DLD1 (cell line): ENCODE measurements around the gene TTC27.

Source experiments
- in situ Hi-C: cut with HindIII; loops from 2 replicates; pipeline ENCODE4 v1.10.0; 2017; ENCODE audit warnings: low sequenced_read_pairs

Gene TTC27

GRCh38 chr2:32802877-32803276, 175.0 kb downstream of the TTC27 start:
- in situ Hi-C loops: no loop called here

GRCh38 chr2:32804205-32804604, 176.4 kb downstream of the TTC27 start:
- in situ Hi-C loops: no loop called here

- in situ Hi-C loops: no loop called here
These were observed 177.6 kb downstream of the TTC27 start for GRCh38 chr2:32805104-32806095.

DNA sequence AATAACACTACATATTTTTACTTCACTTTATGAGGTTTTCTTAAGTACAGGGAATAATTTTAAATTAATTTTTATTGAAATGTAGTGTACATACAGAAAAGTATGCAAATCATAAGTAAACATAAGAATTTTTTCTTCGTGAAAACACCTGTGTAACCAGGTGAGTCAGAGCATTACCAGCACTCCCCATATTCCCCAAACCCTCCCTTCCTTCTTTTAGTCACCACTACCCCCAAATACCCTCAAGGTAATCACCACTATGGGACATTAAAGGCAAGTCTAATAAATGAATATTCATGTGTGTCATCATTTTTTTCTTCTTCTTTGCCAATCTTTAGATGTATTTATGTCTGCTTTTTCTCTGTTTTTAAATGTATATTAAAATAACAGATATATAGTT, 179.0 kb downstream of the TTC27 start:
- in situ Hi-C loops: no loop called here

- in situ Hi-C loops: no loop called here
These were observed 179.8 kb downstream of the TTC27 start for GRCh38 chr2:32807662-32808061.

- in situ Hi-C loops: no loop called here
These were observed 183.2 kb downstream of the TTC27 start for GRCh38 chr2:32810909-32811495.

- in situ Hi-C loops: no loop called here
These were observed 183.8 kb downstream of the TTC27 start for GRCh38 chr2:32811696-32812095.

DNA sequence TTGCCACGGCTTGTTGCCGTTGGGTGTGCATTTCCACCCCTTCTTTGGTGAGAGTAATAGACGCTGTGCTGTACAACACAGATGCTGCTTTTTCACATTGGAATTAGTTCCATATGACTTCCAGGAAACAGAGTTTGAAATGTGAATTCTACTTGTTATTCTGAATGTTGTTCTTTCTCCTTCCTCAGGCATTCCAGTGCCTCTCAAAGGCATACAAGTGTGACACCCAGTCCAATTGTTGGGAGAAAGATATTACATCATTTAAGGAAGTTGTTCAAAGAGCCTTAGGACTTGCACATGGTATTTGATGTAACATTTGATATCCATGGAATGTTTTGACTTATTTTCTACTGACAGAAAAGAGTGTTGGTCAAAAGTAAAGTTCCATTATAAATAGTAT, 184.5 kb downstream of the TTC27 start:
- in situ Hi-C loops: no loop called here

DNA sequence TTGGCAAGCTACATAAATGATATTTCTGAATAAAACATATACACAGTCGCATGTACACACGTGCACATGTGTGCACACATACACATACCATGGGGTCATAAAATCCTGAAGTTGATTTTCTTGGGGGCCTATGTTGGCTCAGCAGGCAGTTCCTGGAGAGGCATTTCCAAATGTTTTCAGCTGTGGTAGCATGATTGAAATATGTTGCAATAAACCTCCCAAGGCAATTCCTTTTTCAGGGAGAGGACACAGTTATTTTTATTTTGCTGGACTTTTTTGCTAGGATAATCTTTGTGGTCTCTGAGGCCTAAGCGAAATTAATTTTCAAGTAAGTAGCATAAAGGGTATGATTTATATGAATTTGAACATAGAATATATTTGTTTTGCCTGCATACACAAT, 192.2 kb downstream of the TTC27 start:
- in situ Hi-C loops: no loop called here

DNA sequence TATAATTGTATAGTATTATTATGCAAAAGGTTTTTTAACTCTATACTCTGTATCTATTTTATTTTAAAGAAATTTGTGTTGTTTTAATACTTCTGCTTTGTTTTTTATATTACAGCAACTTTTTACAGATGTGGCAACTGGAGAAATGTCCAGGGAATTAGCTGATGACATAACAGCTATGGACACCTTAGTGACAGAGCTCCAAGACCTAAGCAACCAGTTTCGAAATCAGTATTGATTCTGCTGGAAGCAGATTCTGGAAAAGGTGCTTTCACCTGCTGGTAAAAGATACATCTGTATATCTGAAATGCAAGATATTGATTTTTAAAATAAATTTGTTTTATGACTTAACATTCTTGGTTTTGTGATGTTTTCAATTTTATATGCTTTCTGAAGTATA, 192.9 kb downstream of the TTC27 start:
- in situ Hi-C loops: no loop called here

DNA sequence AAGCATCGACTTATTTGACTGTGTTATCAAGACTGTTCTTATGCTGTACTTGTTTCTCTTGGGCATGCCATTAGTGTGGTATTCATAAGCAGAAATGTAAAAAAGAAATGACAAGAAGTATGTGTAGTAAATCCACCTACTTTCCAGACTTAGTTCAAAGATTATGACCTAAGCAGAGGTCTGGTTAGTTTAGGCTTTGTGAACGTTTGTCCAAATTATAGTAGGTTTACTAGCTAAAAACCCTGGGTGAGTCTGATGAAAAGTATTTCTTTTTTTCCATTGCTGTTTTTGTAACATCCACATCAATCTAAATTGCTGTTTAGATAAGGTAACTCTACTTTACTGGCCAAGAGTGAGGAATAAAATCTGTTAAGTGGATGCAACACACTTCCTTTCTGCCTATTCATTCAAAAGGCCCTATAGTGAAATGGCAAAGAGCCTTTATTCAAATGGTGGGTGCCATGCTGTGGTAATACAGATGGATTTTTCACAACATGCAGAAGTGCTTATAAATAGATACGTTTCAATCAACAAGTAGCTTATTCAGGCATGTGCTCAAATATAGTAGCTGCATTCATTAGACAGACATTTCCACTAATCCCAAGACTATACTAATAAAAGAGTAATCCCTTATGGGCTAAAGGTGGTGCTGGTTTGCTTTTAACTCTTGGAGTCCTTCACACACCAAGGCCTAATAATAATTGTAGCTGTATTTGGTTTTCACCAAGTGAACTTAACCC, 196.4 kb downstream of the TTC27 start:
- in situ Hi-C loops: no loop called here

DNA sequence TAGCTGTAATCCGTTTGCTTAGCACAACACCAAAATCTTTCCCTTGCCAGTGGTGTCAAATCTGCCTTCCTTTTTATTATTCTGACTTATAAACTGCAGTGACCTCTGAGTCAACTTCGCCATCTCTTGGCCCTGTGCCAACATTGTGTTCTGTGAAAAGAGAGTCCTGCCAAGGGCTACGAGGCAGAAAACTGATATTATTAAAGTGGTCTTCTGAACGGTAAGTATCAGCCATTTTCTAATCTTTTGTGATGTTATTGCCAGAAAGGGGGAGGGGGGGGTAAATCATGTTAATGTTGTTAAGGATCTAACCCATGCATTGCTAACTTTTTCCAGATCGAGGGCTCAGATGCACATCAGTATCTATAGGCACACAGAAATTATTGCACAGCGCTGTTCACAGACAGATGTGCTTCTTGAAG, 197.5 kb downstream of the TTC27 start:
- in situ Hi-C loops: no loop called here

DNA sequence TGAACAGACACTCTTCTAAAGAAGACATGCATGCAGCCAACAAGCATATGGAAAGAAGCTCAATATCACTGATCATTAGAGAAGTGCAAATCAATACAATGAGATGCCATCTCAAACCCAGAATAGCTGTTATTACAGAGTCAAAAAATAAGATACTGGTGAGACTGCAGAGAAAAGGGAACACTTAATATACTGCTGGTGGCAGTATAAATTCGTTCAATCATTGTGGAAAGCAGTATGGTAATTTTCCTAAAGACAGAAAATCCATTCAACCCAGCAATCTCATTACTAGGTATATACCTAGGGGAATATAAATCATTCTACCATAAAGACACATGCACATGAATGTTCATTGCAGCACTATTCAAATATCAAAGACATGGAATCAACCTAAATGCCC, 202.3 kb downstream of the TTC27 start:
- in situ Hi-C loops: no loop called here

- in situ Hi-C loops: no loop called here
These were observed 205.0 kb downstream of the TTC27 start for GRCh38 chr2:32832821-32833220.

DNA sequence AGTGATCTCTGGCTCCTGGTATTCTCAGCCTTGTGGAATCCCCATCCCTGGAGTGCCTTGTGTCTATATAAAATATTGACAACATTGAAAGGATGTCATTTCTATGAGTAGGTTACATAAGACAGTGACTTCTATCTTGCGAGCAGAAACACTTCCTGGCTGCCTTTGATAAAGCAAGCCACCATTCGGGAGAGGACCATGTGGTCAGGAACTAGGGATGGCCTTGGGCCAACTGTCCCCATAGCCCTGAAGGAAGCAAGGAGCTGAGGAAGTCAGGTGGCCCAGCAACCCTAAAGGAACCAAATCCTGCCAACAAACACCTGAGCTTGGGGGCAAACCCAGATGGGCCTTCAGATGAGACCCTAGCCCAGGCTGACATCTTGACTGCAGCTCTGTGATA, 205.9 kb downstream of the TTC27 start:
- in situ Hi-C loops: no loop called here

DNA sequence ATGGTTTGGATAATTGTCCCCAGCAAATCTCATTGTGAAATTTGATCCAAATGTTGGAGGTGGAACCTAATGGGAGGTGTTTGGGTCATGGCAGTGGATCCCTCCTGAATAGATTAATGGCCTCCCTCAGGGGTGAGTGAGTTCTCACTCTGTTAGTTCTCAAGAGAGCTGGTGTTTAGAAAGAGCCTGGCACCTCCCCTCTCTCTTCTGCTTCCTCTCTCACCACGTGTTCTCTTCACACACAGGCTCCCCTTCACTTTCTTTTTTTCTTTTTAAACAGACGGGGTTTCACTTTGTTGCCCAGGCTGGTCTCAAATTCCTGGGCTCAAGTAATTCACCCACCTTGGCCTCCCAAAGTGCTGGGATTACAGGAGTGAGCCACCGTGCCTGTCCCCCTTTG, 207.3 kb downstream of the TTC27 start:
- in situ Hi-C loops: no loop called here

DNA sequence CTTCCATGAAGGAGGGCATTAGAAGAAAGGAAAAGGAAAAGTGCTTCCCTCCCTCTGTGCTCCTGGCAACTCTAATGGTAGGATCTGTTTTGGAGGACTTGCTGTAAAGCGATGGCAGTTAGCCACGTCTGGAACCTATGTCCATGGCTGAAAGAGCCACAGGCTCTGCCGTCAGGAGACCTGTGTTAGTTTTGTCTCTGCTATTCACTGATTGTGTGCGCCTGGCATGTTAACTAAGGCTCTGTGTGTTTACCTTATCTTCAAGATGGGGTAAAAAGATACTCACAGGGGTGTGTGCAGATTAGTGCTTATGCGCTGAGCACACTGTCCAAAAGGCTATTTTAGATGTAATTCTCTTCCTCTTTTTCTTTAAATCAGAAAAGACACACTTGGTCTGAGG, 209.1 kb downstream of the TTC27 start:
- in situ Hi-C loops: no loop called here

DNA sequence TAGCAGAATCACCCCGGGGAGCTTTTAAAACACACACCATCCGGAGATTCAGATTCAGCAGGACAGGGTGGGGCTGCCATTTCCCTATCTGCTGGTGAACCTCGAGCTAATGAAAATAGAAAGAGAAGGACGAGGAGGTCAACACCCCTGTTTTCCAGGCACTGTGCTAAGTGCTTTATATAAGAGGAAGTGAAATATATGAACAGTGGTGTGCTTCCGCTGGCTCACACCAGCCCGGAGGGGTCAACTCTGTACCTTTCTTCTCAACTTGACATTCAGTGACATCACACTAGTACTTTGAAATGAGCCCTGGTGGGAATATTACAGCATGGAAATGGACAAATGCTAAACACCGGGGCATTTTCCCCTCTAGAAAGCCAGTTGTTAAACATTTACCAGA, 210.6 kb downstream of the TTC27 start:
- in situ Hi-C loops: no loop called here

DNA sequence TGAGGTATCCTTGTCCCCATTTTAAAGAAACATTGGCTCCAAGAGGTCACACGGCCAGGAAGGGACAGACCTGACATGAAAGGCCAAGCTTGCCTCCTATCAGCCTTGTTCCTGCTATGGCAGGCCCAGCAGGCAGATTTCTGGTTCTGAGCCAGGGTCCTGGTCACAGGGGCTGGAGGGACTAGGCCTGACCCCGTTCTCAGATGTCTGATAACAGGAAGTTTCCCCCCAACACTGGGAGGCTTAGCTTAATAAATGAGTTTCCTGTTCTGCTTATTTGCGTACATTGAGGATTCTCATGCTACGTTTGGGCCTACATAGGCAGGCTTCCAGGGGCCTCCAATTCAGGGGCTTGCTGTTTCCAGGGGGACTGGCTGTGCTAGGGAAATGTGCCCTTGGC, 211.1 kb downstream of the TTC27 start:
- in situ Hi-C loops: no loop called here

DNA sequence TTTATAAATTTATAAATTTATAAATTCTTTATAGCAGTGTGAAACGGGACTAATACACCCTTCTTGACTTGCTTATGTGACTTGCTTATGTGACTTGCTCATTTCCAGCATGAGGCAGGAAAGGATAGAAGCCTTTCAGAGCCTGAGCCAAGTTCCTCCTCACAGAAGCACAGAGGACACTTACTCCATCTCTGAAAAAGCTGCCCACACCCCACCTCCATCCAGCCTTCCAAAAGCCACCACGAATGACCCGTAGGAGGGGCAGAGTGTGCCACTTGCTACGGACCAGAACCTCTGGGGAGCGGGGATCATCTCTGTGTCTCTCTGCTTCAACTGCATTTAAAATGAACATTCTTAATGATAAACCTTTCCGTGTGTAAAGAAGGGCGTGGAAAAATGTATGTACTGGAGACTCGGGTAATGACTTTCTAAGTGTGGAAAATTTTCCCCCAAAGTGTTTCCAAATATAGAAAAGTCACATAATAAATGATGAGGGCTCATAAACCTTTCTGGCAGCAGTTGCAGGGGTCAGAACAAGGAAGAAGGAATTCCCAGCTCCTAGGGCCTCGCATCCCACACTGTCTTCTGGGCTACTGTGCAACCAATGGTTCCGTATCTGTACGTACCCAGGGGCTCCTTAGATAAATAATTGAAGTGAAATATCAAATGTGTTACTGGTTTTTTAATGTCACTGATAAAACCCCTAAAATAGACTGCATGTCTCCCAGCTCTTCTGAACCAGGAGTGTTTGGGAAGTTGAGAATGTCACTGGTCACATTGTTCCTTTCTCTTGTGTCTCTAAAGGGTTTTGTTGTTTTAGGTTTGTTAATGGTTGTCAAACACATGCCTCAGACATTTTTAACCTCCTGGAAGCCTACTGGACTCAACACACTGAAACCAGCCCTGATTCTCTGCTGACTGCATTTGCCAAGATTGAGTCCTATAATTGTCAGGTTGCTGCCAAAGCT, 214.4 kb downstream of the TTC27 start:
- in situ Hi-C loops: no loop called here

DNA sequence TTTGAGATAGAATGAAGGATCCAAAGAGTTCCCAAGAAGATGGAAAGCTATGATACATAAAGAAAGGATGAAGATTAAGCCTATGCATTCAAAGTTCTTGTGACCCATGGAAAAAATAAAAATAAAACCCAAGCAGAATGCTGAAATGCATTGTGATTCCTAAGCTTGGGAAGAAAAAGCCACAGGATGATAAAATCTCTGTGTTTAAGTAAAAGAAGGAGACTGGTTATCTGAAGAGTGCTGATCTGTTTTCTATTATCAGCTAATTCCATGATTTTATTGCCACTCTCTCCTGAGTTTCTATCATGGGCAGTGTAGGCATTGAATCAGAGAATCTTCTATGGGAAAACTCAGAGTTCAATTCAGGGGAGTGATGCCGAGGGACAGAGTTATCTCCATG, 215.8 kb downstream of the TTC27 start:
- in situ Hi-C loops: no loop called here
